Measurements from ENCODE around the gene URI1.
"Not testable (repeated sequence)": the region's sequence is repeated elsewhere in the genome, so short reads cannot be mapped to it uniquely, and the experiment has no call there.

URI1 gene, protein sequence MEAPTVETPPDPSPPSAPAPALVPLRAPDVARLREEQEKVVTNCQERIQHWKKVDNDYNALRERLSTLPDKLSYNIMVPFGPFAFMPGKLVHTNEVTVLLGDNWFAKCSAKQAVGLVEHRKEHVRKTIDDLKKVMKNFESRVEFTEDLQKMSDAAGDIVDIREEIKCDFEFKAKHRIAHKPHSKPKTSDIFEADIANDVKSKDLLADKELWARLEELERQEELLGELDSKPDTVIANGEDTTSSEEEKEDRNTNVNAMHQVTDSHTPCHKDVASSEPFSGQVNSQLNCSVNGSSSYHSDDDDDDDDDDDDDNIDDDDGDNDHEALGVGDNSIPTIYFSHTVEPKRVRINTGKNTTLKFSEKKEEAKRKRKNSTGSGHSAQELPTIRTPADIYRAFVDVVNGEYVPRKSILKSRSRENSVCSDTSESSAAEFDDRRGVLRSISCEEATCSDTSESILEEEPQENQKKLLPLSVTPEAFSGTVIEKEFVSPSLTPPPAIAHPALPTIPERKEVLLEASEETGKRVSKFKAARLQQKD

DNA sequence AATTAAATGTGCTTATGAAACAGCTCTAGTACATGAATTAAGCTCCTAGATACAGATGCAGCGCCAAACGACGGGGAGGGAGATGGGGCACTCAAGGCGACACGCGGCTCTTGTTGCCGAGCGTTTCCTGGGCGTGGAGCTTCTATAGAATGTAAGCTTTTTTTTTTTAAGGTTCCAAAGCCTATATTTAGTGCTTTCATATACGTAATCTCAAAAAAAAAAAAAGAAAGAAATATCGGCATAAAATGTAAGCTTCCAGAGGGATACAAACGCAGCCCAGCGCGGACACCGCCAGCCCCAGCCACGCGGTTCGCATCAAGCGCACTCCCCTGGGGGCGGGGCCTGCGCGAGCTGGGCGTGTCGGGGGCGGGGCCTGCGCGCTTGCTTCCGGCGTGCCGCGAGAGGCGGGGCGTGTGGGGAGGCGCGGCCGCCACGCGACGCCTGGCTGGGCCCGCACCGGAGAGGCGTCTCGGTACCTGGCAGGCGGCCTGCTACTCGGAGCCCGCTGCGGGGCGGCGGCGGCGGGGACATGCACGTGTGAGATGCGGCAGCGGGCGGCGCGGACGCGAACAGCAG is at the start of gene URI1:
URI1 (plus strand) TSS at position 412 of the 576 bp plus-strand sequence. CDS start 309 bp downstream, outside the sequence.
- peak within 1 kb of the TSS; percentile 53 for H3K9ac ChIP-seq (ENCODE audit: low read length)
- H3K9me3 ChIP-seq (ENCODE audit: low read length): no peaks in the 10 kb centered on the region
- no peaks in the 10 kb centered on the region for H3K36me3 ChIP-seq (ENCODE audit: insufficient read depth, low read length)
- H3K4me3 ChIP-seq (ENCODE audit: low read depth in 1 of 2, low read length in 2 of 2): peak within 1 kb of the TSS; percentile 79 to 88
- no peaks in the 10 kb centered on the region for H3K27me3 ChIP-seq (ENCODE audit: control insufficient read depth in 1 of 2, insufficient read depth in 2 of 2, low read length in 2 of 2)
- H3K4me1 ChIP-seq (ENCODE audit: insufficient read depth, low read length): peaks cover 33% of the 10 kb centered on the region
- peak within 1 kb of the TSS; percentile 82 for H3K27ac ChIP-seq (ENCODE audit: low read depth, low read length)

GRCh38 chr19:29893606-29894284 is 48.3 kb upstream of the URI1 start:
- no peaks in the 10 kb centered on the region for H3K4me1 ChIP-seq (ENCODE audit: insufficient read depth, low read length)
- no peak overlapping the region for H3K4me3 ChIP-seq (ENCODE audit: low read depth in 1 of 2, low read length in 2 of 2)
- no peaks in the 10 kb centered on the region for H3K36me3 ChIP-seq (ENCODE audit: insufficient read depth, low read length)
- H3K9me3 ChIP-seq (ENCODE audit: low read length): no peaks in the 10 kb centered on the region
- no peaks in the 10 kb centered on the region for H3K27me3 ChIP-seq (ENCODE audit: control insufficient read depth in 1 of 2, insufficient read depth in 2 of 2, low read length in 2 of 2)
- H3K27ac ChIP-seq (ENCODE audit: low read depth, low read length): no peak overlapping the region
- no peak overlapping the region for H3K9ac ChIP-seq (ENCODE audit: low read length)

DNA sequence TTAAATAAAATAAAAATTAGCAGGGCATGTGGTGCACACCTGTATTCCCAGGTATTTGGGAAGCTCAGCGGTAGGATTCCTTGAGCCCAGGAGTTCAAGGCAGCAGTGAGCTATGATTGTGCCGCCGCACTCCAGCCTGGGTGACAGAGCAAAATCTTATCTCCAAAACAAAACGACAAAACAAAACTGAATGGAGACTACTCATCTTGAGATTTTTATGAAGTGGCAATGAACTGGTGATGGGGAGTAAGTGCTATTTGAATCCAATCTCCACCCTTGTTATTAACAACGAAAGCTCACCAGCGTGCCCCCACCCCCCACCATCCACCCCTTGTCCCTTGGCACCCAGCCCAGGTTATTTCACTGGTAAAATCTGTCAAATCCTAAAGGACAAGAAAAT is 45.2 kb upstream of the URI1 start:
- no peaks in the 10 kb centered on the region for H3K4me1 ChIP-seq (ENCODE audit: insufficient read depth, low read length)
- no peak overlapping the region for H3K9ac ChIP-seq (ENCODE audit: low read length)
- no peaks in the 10 kb centered on the region for H3K27me3 ChIP-seq (ENCODE audit: control insufficient read depth in 1 of 2, insufficient read depth in 2 of 2, low read length in 2 of 2)
- H3K9me3 ChIP-seq (ENCODE audit: low read length): no peaks in the 10 kb centered on the region
- H3K36me3 ChIP-seq (ENCODE audit: insufficient read depth, low read length): no peaks in the 10 kb centered on the region
- H3K4me3 ChIP-seq (ENCODE audit: low read depth in 1 of 2, low read length in 2 of 2): no peak overlapping the region
- H3K27ac ChIP-seq (ENCODE audit: low read depth, low read length): no peak overlapping the region

GRCh38 chr19:29897466-29897865 is 44.6 kb upstream of the URI1 start:
- Histone ChIP-seq H3K4me3 (ENCODE audit: low read depth in 1 of 2, low read length in 2 of 2) (no peak overlapping the region), H3K27ac (ENCODE audit: low read depth, low read length) (no peak overlapping the region), H3K27me3 (ENCODE audit: control insufficient read depth in 1 of 2, insufficient read depth in 2 of 2, low read length in 2 of 2) (no peaks in the 10 kb centered on the region), H3K36me3 (ENCODE audit: insufficient read depth, low read length) (no peaks in the 10 kb centered on the region), H3K4me1 (ENCODE audit: insufficient read depth, low read length) (no peaks in the 10 kb centered on the region), H3K9ac (ENCODE audit: low read length) (no peak overlapping the region), H3K9me3 (ENCODE audit: low read length) (no peaks in the 10 kb centered on the region)

- Histone ChIP-seq H3K4me1 (ENCODE audit: insufficient read depth, low read length) (no peaks in the 10 kb centered on the region), H3K4me3 (ENCODE audit: low read depth in 1 of 2, low read length in 2 of 2) (no peak overlapping the region), H3K27ac (ENCODE audit: low read depth, low read length) (no peak overlapping the region), H3K27me3 (ENCODE audit: control insufficient read depth in 1 of 2, insufficient read depth in 2 of 2, low read length in 2 of 2) (no peaks in the 10 kb centered on the region), H3K36me3 (ENCODE audit: insufficient read depth, low read length) (no peaks in the 10 kb centered on the region), H3K9me3 (ENCODE audit: low read length) (peaks cover 4% of the 10 kb centered on the region), H3K9ac (ENCODE audit: low read length) (no peak overlapping the region)
These were observed 38.0 kb upstream of the URI1 start for GRCh38 chr19:29904017-29904416.

DNA sequence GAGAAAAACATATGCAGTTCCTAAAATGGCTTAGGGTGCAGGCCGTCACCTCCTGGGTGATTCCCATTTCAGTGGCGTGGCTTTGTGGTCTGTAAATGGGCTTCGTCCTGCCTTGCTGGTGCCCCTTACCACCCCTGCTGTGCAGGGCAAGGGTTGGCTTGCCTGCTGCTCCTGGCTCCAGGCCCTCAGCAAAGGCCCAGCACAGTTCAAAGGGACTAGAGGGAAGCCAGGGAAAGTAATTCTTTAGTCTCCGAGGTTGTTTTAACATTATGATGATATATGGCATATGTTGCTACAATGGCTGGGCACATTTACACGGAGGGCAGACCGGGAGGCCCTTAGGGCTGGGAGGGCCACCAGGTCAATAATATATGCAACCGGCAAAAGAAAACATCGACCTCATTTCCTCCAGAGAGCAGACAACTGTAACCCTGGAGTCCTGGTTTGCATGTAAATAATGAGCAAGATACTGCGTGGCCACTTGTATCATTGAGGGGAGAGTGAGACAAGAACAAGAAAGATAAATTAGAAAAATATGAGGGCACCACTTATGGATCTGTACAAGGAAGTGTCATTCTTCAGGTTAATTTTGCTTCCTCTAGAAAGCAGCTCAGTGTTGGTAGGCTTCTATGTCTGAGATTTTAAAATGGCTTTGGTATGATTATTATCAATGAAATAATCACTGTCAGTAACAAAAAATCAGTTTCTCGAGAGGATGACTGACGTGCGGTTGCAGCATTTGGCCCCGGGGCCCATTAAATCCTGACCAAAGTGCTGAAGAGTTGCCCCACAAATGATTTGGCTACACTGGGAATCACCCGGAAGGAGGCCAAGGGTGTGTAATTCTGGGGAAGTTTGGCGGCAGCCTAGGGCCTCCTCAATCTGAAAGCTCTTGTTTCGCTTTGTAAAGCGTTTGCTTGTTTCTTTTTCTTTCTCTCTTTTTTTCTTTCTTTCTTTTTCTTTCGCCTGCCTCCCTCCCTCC is 32.8 kb upstream of the URI1 start:
- no peaks in the 10 kb centered on the region for H3K4me1 ChIP-seq (ENCODE audit: insufficient read depth, low read length)
- H3K27me3 ChIP-seq (ENCODE audit: control insufficient read depth in 1 of 2, insufficient read depth in 2 of 2, low read length in 2 of 2): no peaks in the 10 kb centered on the region
- no peaks in the 10 kb centered on the region for H3K36me3 ChIP-seq (ENCODE audit: insufficient read depth, low read length)
- H3K4me3 ChIP-seq (ENCODE audit: low read depth in 1 of 2, low read length in 2 of 2): no peak overlapping the region
- H3K9me3 ChIP-seq (ENCODE audit: low read length): no peaks in the 10 kb centered on the region
- no peak overlapping the region for H3K9ac ChIP-seq (ENCODE audit: low read length)
- H3K27ac ChIP-seq (ENCODE audit: low read depth, low read length): no peak overlapping the region

DNA sequence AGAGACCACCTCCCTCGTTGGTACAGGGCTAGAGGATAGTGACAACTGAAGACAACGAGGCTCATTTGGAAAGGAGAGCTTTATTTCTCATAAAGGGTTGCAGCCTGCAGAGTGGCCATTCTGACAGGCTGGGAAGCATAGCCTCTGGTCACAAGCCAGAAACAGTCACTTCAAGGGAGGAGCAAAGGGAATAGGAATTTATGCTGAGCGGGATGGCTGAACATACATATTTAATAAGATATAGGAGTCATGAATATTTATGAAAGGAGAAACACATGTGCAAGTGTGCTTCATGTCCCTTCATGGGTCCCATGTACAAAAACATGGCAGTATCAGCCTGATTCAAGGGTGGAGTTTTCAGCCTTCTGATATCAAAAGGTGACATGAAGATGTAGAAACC is 27.1 kb upstream of the URI1 start:
- no peaks in the 10 kb centered on the region for H3K4me1 ChIP-seq (ENCODE audit: insufficient read depth, low read length)
- no peaks in the 10 kb centered on the region for H3K9me3 ChIP-seq (ENCODE audit: low read length)
- no peak overlapping the region for H3K4me3 ChIP-seq (ENCODE audit: low read depth in 1 of 2, low read length in 2 of 2)
- H3K9ac ChIP-seq (ENCODE audit: low read length): no peak overlapping the region
- no peaks in the 10 kb centered on the region for H3K27me3 ChIP-seq (ENCODE audit: control insufficient read depth in 1 of 2, insufficient read depth in 2 of 2, low read length in 2 of 2)
- H3K36me3 ChIP-seq (ENCODE audit: insufficient read depth, low read length): no peaks in the 10 kb centered on the region
- H3K27ac ChIP-seq (ENCODE audit: low read depth, low read length): no peak overlapping the region

GRCh38 chr19:29915832-29916231 is 26.2 kb upstream of the URI1 start:
- not testable (repeated sequence) for H3K27me3 ChIP-seq (ENCODE audit: control insufficient read depth in 1 of 2, insufficient read depth in 2 of 2, low read length in 2 of 2); H3K36me3 ChIP-seq (ENCODE audit: insufficient read depth, low read length); H3K9ac ChIP-seq (ENCODE audit: low read length); H3K9me3 ChIP-seq (ENCODE audit: low read length); H3K27ac ChIP-seq (ENCODE audit: low read depth, low read length); H3K4me3 ChIP-seq (ENCODE audit: low read depth in 1 of 2, low read length in 2 of 2); H3K4me1 ChIP-seq (ENCODE audit: insufficient read depth, low read length)

DNA sequence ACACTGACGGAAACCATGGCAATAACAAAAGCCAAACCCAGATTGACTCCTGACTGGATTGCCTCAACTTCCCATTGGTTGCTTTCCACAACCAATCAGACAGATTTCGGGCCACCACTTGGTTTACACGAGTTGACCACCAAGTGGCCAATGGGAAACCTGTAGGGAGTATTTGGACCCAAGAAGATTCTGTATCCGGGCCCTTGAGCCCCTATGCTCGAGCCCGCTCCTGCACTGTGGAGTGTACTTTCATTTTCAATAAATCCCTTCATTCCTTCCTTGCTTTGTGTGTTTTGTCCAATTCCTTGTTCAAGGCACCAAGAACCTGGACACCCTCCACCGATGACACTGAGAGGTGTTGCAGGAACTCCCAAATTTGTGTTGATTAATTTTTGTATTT is 24.1 kb upstream of the URI1 start:
- H3K9me3 ChIP-seq (ENCODE audit: low read length): no peaks in the 10 kb centered on the region
- no peaks in the 10 kb centered on the region for H3K4me1 ChIP-seq (ENCODE audit: insufficient read depth, low read length)
- H3K9ac ChIP-seq (ENCODE audit: low read length): no peak overlapping the region
- H3K4me3 ChIP-seq (ENCODE audit: low read depth in 1 of 2, low read length in 2 of 2): no peak overlapping the region
- H3K36me3 ChIP-seq (ENCODE audit: insufficient read depth, low read length): no peaks in the 10 kb centered on the region
- no peaks in the 10 kb centered on the region for H3K27me3 ChIP-seq (ENCODE audit: control insufficient read depth in 1 of 2, insufficient read depth in 2 of 2, low read length in 2 of 2)
- H3K27ac ChIP-seq (ENCODE audit: low read depth, low read length): no peak overlapping the region

DNA sequence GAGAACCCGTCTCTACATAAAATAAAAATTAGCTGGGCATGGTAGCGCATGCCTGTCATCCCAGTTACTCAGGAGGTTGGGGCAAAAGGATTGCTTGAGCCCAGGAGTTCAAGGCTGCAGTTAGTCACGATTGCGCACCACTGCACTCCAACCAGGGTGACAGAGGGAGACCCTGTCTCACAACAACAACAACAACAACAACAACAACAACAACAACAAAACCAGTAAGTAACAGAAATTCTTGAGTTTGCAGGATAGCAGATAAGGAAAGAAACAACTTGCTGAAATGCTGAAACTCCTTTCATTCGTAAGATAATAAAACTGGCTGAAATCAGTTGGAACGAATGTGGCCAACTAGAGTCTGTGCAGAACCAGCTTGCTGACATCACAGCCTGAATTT is 23.1 kb upstream of the URI1 start:
- H3K4me1 ChIP-seq (ENCODE audit: insufficient read depth, low read length): no peaks in the 10 kb centered on the region
- H3K9me3 ChIP-seq (ENCODE audit: low read length): no peaks in the 10 kb centered on the region
- no peak overlapping the region for H3K9ac ChIP-seq (ENCODE audit: low read length)
- H3K4me3 ChIP-seq (ENCODE audit: low read depth in 1 of 2, low read length in 2 of 2): no peak overlapping the region
- no peaks in the 10 kb centered on the region for H3K27me3 ChIP-seq (ENCODE audit: control insufficient read depth in 1 of 2, insufficient read depth in 2 of 2, low read length in 2 of 2)
- no peaks in the 10 kb centered on the region for H3K36me3 ChIP-seq (ENCODE audit: insufficient read depth, low read length)
- H3K27ac ChIP-seq (ENCODE audit: low read depth, low read length): no peak overlapping the region

DNA sequence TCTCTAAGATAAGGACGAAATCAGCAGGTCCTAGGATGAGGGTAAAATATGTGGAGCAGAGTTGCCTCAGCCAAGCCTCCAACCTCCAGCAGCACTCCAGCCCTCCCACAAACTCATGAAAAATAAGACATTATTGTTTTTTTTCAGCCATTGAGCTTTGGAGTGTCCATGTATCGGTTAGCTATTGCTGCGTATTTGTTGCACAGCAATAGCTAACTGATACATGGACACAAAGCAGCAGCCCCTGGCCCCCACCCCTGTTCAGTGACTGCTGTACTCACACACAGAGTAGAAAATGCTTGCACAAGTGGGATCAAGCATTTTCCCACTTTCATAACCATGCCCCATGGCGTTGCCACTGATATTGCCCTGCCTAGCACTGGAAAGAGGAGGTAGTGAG is 19.1 kb upstream of the URI1 start:
- Histone ChIP-seq H3K4me1 (ENCODE audit: insufficient read depth, low read length) (no peaks in the 10 kb centered on the region), H3K9ac (ENCODE audit: low read length) (no peak overlapping the region)

More for the DNA sequence above, 19.1 kb upstream of the URI1 start:
- Histone ChIP-seq H3K27ac (ENCODE audit: low read depth, low read length) (no peak overlapping the region), H3K9me3 (ENCODE audit: low read length) (no peaks in the 10 kb centered on the region), H3K4me3 (ENCODE audit: low read depth in 1 of 2, low read length in 2 of 2) (no peak overlapping the region), H3K27me3 (ENCODE audit: control insufficient read depth in 1 of 2, insufficient read depth in 2 of 2, low read length in 2 of 2) (no peaks in the 10 kb centered on the region), H3K36me3 (ENCODE audit: insufficient read depth, low read length) (no peaks in the 10 kb centered on the region)

Measured in muscle layer of colon (tissue), 2 donors.